Measurements from ENCODE around the gene DMXL2.

DNA sequence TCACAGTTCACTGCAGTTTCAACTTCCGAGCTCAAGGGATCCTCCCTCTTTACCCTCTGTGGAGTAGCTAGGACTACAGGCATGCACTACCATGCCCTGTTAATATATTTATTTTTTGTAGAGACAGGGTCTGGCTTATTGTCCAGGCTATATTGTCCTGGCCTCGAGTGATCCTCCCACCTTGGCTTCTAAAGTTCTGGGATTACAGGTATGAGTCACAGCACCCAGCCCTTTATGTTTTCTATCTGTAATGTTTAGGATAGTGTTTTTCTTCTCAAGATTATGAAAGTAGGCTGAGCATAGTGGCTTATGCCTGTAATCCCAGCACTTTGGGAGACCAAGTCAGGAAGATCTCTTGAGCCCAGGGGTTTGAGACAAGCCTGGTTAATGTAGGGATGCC, 46.8 kb upstream of the DMXL2 start:
- TF ChIP-seq, protein P1, sequence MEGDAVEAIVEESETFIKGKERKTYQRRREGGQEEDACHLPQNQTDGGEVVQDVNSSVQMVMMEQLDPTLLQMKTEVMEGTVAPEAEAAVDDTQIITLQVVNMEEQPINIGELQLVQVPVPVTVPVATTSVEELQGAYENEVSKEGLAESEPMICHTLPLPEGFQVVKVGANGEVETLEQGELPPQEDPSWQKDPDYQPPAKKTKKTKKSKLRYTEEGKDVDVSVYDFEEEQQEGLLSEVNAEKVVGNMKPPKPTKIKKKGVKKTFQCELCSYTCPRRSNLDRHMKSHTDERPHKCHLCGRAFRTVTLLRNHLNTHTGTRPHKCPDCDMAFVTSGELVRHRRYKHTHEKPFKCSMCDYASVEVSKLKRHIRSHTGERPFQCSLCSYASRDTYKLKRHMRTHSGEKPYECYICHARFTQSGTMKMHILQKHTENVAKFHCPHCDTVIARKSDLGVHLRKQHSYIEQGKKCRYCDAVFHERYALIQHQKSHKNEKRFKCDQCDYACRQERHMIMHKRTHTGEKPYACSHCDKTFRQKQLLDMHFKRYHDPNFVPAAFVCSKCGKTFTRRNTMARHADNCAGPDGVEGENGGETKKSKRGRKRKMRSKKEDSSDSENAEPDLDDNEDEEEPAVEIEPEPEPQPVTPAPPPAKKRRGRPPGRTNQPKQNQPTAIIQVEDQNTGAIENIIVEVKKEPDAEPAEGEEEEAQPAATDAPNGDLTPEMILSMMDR (IDR thresholded peaks at IDR 0.05): no peak
- no peak for TF ChIP-seq POLR2A (IDR thresholded peaks at IDR 0.05)
